Jurkat, Clone E6-1 (cell line): Measurements from ENCODE around the gene NDP.
"Not testable (repeated sequence)": the region's sequence is repeated elsewhere in the genome, so short reads cannot be mapped to it uniquely, and the experiment has no call there.

ENCODE experiments used
- DNase-seq: peaks from one replicate; pipeline ENCODE4 v3.0.0-alpha.2; 2011; ENCODE audit warnings: low read depth, low spot score
- H3K4me3 ChIP-seq: 2 replicates; pipeline ENCODE4 v1.5.1; 2011; ENCODE audit warnings: mild to moderate bottlenecking, low read length, control low read depth, moderate library complexity

NDP gene

DNA sequence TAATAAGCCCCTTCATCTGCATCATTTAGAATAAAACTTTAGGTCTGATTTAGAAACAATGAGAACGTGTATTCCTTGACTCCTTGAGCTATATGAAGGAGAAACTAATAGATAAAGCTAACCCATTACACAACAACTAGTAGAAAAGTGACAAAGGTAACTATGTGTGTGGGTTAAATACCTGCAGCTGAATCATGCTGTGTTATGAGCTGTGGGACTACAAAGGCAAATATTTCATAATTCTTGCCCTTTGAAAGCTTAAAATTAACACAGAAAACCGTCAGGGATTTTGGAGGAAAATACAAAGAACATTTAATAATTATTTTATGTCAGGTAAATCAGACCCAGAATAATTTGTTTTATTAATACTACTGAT lies 898 bp upstream of the NDP start:
- DNase-seq, result no peak
- no peak overlapping the region for H3K4me3 ChIP-seq

DNA sequence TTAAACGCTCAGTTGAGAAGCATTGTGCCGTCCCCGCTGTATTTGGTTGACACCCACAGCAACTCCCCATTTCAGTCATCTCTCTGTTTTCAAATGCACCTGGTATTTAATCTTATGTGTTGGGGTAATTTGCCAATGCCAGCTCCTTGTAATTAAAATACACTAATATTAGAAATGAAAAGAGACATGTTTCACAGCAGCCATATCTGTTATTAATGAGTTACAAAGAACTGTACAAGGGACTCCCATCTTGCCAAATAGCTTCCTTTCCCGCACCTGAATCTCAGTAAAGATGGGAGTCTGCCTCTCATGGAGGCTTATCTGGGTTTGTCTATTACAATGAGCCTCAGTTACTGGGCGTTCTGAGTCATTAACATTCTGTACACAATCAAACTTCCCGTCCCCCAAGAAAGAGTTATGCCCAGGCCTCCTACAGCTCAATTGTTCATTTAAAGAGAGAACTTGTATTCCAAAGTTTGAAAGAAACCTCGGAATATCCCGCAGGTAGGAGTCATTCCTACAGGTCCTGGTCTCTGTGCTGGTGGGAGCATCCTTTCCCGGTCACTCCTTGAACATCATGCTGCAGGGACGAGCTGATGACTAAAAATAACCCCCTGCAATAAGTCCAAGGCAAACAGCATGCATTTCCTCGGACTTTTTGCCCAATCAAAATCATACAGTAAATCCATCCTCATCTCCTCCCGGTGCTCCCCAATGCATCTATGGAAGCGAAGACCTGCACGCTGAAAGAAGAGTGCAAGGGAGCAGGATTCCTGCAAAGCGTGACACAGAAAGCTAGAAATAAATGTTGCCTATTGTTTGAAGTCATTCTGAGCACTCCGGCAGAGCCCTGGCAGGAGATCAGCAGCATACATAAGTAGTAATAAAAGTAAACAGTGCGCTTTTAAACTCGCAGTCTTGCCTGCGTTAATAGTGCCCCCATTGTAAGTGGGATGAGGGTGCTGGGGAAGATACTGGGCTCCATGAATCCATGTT lies 926 bp downstream of the NDP start:
- no peak for DNase-seq
- no peak overlapping the region for H3K4me3 ChIP-seq

DNA sequence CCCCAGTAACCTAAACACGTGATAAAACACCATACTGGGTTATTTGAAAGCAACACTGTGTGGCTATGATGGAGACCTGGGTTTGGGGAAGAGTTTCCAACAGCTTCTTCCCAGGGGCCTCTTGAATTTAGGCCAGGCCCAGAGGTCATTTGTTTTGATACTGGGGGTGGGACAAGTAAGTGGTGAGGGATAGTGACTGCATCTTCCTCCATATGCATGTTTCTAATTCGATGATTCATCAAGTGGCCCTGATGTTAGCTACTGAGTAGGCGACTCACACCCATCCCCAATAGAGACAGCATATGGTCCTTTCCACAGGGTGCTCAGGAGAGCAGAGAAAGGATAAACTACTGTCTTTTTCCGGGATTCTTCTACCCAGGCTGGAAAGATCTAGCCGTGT lies 2.7 kb downstream of the NDP start:
- DNase-seq, result no peak
- H3K4me3 ChIP-seq, result no peak overlapping the region

DNA sequence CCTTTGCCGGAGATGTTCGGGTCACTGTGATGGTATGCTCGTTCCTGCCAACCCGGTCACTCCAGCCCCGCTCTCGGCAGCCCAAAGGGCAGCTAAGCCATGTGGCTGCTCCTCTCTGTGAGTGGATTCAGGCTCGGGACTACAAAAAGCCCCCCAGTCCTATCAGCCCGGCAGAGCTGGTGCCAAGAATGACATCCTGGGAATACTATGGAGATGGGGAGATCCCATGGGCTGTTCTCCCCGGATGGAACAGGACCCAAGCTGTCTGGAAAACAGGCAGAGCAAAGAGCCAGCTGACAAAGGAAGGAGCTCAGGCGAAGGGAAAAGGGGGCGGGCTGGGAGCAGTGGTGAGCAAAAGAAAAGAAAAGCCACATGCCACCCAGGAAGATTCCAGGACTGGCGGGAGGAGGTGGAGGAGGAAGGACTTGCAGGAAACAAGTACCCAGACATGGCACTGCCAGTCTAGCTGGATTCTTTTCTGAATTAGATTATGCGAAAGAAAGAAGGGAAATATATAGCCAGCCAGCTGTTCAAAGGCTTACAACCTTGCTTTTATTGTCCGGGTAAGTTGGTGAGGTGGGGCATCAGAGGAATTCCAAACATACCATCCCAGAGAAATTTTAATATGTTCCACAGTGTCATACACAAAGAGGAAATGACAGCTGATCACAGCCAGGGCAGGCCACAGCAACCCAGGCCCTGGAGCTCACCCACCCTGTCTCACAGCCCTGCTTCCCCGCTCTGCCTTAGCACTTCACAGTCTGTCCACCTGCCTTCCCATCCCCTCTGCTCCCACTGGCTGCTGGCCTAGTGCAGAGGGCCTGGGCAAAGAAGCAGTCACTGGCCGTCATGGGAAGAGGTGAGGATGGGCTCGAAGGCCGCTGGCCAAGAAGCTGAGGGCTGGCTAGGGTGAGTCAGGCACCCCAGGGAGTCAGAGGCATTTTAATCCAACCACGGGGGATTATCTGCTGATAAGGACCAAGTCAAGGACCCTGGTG lies 3.4 kb downstream of the NDP start:
- no peak overlapping the region for H3K4me3 ChIP-seq
- DNase-seq, result no peak

DNA sequence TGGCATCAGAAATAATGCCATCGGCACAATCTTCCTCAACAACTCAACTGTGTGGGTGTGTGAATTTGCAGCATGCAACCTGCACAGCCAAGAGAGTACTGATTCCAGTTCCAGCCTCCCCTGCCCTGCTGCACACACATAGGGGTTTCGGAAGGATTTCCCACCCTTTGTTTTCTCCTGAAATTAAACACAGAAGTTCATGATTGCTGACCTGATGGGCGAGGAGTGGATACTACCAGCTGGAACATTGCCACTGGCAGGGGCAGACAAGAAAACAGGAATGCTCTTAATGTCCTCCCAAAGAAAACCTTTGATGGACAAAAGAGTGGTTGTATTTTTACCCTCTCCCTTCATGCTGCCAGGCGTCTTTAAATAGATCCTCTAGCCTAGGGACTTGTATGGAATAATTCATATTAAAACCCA lies 4.8 kb downstream of the NDP start:
- no peak for DNase-seq
- no peak overlapping the region for H3K4me3 ChIP-seq

DNA sequence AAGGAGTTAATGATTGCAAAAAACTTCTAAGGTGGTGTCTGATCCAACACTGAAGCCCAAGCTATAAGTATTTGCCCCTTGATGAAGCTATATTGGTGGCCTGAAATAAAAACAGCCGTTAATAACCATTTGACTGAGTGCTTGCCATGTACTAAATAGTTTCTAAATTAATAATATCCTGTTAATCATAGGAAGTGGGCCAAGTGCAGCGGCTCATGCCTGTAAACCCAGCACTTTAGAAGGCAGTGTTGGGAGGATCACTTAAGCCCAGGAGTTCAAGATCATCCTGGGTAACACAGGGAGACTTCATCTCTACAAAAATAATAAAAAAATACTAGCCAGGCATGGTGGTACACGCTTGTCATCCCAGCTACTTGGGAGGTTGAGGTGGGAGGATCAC lies 8.3 kb downstream of the NDP start:
- no peak for DNase-seq
- no peak overlapping the region for H3K4me3 ChIP-seq

DNA sequence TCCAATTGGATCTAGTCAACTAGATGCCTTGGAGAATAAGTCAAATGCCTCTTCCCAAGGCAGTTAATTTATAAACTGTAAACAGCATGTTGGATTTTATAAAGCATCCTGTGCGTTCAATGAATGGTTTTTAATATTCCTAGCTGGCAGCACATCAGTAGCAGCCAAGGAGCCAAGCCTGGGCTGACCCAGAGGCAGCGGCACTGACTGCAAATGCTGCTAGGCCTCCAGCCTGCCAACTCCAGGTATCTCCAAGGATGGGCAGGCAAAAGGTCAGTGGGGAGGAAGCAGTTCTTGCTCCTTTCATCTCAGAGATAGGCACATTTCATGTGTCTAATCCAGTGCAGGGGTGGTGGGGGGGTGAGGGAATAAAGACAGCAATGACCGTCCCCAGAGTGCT lies 9.5 kb downstream of the NDP start:
- no peak overlapping the region for H3K4me3 ChIP-seq
- DNase-seq, result no peak

DNA sequence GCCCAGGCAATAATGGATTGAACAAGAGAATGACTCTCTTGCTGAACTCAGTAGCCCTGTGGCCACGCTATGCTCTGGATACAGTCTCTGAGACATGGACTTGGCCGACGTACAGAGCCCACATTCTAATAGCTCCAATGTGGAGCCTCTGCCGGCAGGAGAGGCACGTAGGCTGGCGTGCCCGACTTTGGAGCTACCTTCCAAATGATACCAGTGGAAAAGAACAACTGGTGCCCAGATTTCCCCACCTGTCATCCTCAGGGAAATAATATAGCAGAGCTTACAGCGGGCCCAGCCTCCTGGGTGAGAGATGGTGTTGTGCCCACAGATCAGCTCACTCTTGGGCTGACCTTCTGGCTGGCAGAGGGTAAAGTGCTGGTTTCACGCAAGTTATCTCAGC lies 10.6 kb downstream of the NDP start:
- H3K4me3 ChIP-seq, result no peak overlapping the region
- no peak for DNase-seq

DNA sequence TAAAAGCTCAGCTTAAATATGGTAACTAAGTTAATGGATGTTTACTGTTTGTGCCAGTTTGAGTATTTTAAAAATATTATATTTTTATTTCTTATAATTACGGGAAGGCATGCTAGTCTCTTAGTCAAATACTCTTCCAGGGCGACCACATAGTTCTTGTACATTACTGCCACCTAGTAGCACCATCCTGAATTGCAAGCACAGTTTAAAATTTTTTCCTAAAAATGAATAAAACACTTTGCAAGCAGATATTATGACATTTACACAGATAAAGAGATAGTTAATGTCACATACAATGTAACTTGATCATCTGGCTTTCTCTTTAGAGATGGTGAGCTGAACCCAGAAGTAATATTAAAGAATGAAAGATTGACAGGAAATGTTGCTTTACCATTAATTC lies 11.5 kb downstream of the NDP start:
- DNase-seq, result no peak
- H3K4me3 ChIP-seq, result no peak overlapping the region

DNA sequence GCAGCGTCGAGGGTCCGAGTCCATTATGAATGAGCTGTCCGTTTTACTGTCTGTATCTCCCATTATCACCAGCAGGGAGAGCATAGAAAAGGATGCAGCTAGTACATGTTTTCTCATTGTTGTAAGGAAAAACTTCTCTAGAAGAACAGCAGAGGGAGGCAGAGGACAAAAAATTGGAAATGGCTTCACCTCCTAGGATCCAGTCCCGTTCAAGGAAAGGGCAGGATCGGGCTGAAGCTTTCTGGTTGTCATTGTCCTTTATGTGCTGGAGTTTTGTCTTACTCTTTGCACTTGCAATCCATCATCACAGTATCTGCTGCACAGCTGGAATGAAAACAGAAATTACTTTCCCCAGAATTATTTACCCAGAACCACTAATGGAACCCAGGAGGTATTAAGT lies 14.7 kb downstream of the NDP start:
- H3K4me3 ChIP-seq, result no peak overlapping the region
- DNase-seq, result peak; percentile 58

DNA sequence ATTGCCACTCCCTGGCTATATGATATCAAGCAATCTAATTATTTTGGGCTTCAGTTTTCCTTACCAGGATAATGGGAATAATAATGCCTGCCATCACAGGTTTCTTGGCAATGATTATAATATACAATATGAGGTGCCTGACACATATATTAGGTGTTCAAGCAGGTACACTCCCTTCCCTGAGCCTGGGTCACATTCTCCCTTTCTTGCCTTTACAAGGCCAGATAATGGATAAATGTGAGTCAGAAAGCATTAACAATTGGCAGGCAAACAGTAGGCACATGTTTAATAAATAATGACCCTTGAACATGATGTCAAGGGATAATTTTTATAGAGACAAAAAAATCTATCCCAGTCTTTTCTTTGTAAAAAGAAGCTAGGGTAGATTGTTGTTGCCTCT lies 17.2 kb downstream of the NDP start:
- no peak for DNase-seq
- H3K4me3 ChIP-seq, result no peak overlapping the region

DNA sequence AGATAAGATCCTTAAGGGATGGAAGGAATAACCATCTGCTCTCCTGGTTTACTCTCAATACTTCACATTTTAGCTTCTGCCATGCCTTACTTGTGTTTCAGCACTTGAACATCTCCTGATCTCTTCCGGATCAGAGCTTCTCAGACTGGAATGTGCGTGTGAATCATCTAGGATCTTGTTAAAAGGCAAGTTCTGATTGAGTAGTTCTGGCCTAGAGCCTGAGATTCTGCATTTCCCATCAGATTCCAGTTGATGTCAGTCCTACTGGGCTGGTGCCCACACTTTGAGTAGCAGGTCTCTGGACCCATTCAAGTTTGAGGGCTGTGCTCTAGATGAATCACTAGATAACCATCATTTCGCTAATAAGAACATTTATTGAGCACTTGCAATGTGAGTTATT lies 20.0 kb downstream of the NDP start:
- no peak overlapping the region for H3K4me3 ChIP-seq
- DNase-seq, result no peak

DNA sequence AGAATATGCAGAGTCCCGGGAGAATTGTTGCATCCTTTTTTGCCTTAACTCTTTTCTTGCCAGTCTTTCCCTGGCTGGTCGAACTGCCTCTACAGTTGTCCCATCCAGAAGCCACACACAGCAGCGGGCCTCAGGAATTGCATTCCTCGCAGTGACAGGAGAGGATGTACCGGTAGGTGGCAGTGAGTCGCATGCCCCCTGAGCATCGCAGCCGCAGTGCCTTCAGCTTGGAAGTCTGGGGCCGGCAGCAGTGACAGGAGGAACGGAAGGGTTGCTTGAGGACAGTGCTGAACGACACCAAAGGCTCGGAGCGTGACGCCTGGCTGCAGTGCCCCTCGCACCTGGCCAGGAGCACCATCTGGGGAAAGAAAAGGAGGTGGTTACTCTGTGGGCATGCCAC lies 23.5 kb downstream of the NDP start:
- DNase-seq, result no peak
- no peak overlapping the region for H3K4me3 ChIP-seq

DNA sequence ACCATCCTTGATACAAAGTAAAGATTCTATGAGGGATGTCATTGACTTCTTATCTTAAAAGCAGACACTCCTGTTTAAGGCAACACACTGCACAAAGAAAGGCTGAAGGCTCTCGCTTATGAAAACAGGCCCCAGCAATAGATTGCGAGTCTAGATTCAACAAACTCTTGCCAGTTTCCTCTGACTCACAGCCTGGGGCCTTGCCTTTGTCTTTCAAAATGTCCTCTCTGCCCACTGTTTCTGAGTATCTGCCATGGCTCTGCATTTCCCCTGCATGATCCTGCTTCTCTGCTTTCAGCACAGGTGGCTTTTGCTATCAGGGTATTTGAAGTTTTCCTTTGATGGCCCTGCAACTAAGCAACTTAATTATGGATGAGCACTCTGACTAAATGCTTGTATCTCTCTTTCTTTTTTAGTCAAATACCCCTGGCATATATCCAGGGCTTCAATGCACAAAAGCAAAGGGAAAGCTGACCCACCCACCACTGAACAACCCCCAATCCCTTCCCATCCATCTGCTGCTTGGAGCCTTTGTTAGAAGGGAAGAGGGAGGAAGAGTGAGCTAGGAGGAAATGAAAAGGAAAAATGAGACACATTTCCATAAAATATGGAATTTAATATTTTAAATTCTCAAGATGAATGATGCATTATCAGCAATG lies 32.2 kb downstream of the NDP start:
- H3K4me3 ChIP-seq, result no peak overlapping the region
- no peak for DNase-seq

DNA sequence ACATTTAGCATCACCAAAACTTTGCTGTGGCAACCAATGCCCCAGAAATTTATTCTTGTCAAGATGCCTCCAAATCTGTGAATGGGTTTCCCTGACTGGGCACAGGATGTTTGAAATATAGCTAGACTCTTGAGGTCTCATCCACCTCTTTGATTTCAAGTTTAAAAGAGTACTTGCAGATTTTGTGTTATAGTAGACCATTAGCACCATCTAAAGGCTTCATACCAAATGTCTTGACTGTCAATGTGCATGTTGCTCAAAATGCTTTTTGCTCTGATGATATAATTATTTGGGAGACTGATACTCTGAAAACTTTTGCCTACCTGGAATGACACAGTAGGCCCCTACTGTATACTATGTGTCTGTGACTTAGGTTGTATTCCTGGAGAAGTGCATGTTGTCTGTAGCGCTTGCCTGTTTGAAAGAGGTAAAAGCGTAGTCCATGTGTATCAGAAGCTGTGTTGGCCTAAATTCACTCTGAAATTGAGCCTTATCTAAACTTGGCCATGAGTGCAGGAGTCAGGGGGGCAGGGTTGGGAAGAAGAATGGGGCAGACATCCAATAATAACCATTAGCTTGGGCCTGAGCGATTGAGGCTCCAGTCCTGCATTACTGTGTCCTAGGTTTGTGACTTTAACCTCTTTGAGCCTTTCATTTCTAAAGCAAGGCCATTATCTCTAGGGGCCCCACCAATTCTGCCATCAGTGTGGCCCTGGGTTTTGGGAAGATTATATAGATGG lies 33.8 kb downstream of the NDP start:
- no peak overlapping the region for H3K4me3 ChIP-seq
- DNase-seq, result no peak

DNA sequence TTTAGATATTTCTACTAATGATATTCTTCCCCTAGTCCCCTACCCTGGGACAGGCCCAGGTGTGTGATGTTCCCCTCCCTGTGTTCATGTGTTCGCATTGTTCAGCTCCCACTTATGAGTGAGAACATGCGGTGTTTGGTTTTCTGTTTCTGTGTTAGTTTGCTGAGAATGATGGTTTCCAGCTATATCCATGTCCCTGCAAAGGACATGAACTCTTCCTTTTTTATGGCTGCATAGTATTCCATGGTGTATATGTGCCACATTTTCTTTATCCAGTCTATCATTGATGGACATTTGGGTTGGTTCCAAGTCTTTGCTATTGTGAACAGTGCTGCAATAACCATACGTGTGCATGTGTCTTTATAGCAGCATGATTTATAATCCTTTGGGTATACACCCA lies 51.2 kb downstream of the NDP start:
- not testable (repeated sequence) for H3K4me3 ChIP-seq, DNase-seq

DNA sequence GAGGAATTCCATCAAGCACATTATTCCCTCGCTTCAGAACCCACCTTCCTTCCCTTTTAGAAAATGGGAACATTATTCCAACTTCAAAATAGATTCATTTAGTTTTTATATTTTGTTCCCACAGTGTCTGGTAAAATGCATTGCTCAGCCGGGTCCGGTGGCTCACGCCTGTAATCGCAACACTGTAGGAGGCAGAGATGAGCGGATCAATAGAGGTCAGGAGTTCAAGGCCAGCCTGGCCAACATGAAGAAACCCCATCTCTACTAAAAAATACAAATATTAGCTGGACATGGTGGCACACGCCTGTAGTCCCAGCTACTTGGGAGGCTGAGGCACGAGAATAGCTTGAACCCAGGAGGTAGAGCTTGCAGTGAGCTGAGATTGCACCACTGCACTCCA lies 62.4 kb downstream of the NDP start:
- not testable (repeated sequence) for H3K4me3 ChIP-seq, DNase-seq

DNA sequence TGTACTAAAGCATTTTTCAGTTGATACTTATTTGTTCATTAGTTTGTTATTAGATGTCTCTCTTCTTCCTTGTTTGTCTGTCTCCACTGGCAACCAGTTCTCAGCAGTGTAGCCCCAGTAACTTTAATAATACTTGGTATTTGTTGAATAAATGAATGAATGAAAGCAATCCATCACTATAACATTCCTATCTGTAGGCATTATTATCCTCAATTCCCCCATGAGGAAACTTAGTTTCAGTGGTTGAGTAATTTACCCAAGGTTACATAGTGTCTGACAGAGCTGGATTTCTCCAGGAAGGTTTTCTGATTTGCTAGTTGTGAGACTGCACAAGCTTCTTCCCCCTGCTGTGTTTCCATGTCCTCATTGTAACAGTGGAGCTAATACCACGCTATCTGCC lies 63.2 kb downstream of the NDP start:
- no peak overlapping the region for H3K4me3 ChIP-seq
- no peak for DNase-seq

DNA sequence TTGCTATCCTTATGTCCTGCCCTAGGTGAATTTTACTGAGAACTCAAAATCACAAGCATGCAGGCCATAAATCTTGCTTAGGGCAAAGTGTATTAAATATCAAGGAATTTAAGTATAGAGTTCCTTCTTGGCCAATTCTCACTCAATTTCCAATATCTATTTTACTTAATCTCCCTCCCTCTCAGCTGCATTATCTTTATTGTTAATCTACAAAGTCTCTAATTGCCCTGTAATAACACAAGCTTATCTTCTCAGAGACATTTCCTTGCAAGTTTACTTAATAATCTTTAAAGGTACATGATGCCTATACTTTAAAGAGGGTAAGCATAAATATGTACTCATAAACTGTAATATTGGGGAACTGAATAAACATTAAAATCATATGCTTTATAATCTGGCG lies 64.0 kb downstream of the NDP start:
- DNase-seq, result no peak
- no peak overlapping the region for H3K4me3 ChIP-seq
